UCSD-AML1 (cell line): ENCODE results near the gene PLAA.
A peak's percentile ranks its signal among the peaks of the same experiment; 100 is the strongest.
"Not testable (repeated sequence)": the region's sequence is repeated elsewhere in the genome, so short reads cannot be mapped to it uniquely, and the experiment has no call there.

Experiments
- DNase-seq: peaks from one replicate; lab custom pipeline; 2025; ENCODE audit not compliant: unreplicated experiment; lab: John Stamatoyannopoulos, UW

PLAA gene

GRCh38 chr9:26935847-26936246 is 11.2 kb downstream of the PLAA start:
- DNase-seq: no peak

- no peak for DNase-seq
Observed at GRCh38 chr9:26928902-26929495, 18.0 kb downstream of the PLAA start.

- DNase-seq: no peak
Observed at GRCh38 chr9:26925609-26926008, 21.4 kb downstream of the PLAA start.

GRCh38 chr9:26919698-26920097 is 27.3 kb downstream of the PLAA start:
- no peak for DNase-seq

GRCh38 chr9:26913138-26913668 is 33.8 kb downstream of the PLAA start:
- DNase-seq: no peak

- DNase-seq: no peak
Observed at GRCh38 chr9:26904671-26905070, 42.4 kb downstream of the PLAA start.

GRCh38 chr9:26904070-26904469 is 43.0 kb downstream of the PLAA start:
- DNase-seq: no peak

- DNase-seq: no peak
Observed at GRCh38 chr9:26893030-26893676, 53.9 kb downstream of the PLAA start.

- DNase-seq: peak; percentile 93
Observed at GRCh38 chr9:26892251-26893029, 54.6 kb downstream of the PLAA start, which contains the start of gene CAAP1. Gene CAAP1, minus strand, starts transcription at chr9:26892802. Its CDS starts 87 bp downstream, at chr9:26892715.

GRCh38 chr9:26891726-26892125 is 55.3 kb downstream of the PLAA start:
- no peak for DNase-seq

- no peak for DNase-seq
Observed at GRCh38 chr9:26888271-26888670, 58.8 kb downstream of the PLAA start.

GRCh38 chr9:26882154-26882553 is 64.9 kb downstream of the PLAA start:
- DNase-seq: no peak

- no peak for DNase-seq
Observed at GRCh38 chr9:26880262-26880661, 66.8 kb downstream of the PLAA start.

- DNase-seq: not testable (repeated sequence)
Observed at GRCh38 chr9:26875155-26875554, 71.9 kb downstream of the PLAA start.

- DNase-seq: no peak
Observed at GRCh38 chr9:26870292-26870691, 76.8 kb downstream of the PLAA start.

- no peak for DNase-seq
Observed at GRCh38 chr9:26863074-26863473, 84.0 kb downstream of the PLAA start.

GRCh38 chr9:26856413-26857032 is 90.5 kb downstream of the PLAA start:
- peak; percentile 6 for DNase-seq
